Measurements from ENCODE around the gene SLC25A15. TPM values are rescaled to one million over a fixed set of nuclear protein-coding genes. Genes with fewer than 3 reads are reported as not detected.

Gene SLC25A15
- total and polyA plus RNA-seq, 4 donors = 1.2 to 8.6 (median 7.2) TPM

GRCh38 chr13:40756042-40756441 is 33.4 kb upstream of the SLC25A15 start:
- Histone ChIP-seq H3K4me1 (ENCODE audit: control insufficient read depth in 5 of 5, insufficient read depth in 5 of 5, low read length in 5 of 5) (no peaks in the 10 kb centered on the region), H3K9ac (ENCODE audit: insufficient read depth in 1 of 2, low read length in 2 of 2) (no peak overlapping the region), H3K4me3 (no peak overlapping the region), H3K36me3 (ENCODE audit: control insufficient read depth in 4 of 4, insufficient read depth in 4 of 4, low read length in 4 of 4) (peaks cover 14 to 34% (median 18%) of the 10 kb centered on the region in 4 donors), H3K27ac (ENCODE audit: low read depth in 1 of 2, low read length in 1 of 2) (no peak overlapping the region), H3K9me3 (ENCODE audit: control insufficient read depth in 4 of 4, insufficient read depth in 3 of 4, low read length in 3 of 4) (peaks cover 0 to 2% (median 0%) of the 10 kb centered on the region in 4 donors), H3K27me3 (ENCODE audit: control insufficient read depth in 3 of 3, insufficient read depth in 3 of 3, low read length in 2 of 3) (no peaks in the 10 kb centered on the region)
- 68 to 76% methylated on average over 1 of the region's 1 CpG for WGBS, 2 donors
- DNase-seq = no peak
- ATAC-seq (ENCODE audit: insufficient read depth, low FRiP score) = no peak
- TF ChIP-seq CTCF (IDR thresholded peaks at IDR 0.05; ENCODE audit: control extremely low read depth, extremely low read depth) = no peak

GRCh38 chr13:40758811-40759210 is 30.6 kb upstream of the SLC25A15 start:
- peaks cover 14 to 25% (median 16%) of the 10 kb centered on the region in 4 donors for H3K36me3 ChIP-seq (ENCODE audit: control insufficient read depth in 4 of 4, insufficient read depth in 4 of 4, low read length in 4 of 4)
- no peak overlapping the region for H3K27ac ChIP-seq (ENCODE audit: low read depth in 1 of 2, low read length in 1 of 2)
- H3K27me3 ChIP-seq (ENCODE audit: control insufficient read depth in 3 of 3, insufficient read depth in 3 of 3, low read length in 2 of 3) = no peaks in the 10 kb centered on the region
- WGBS, 2 donors = 95 to 98% methylated on average over 4 of the region's 4 CpGs
- no peak for TF ChIP-seq CTCF (IDR thresholded peaks at IDR 0.05; ENCODE audit: control extremely low read depth, extremely low read depth)
- no peaks in the 10 kb centered on the region for H3K9me3 ChIP-seq (ENCODE audit: control insufficient read depth in 4 of 4, insufficient read depth in 3 of 4, low read length in 3 of 4)
- no peaks in the 10 kb centered on the region for H3K4me1 ChIP-seq (ENCODE audit: control insufficient read depth in 5 of 5, insufficient read depth in 5 of 5, low read length in 5 of 5)
- no peak overlapping the region for H3K9ac ChIP-seq (ENCODE audit: insufficient read depth in 1 of 2, low read length in 2 of 2)
- DNase-seq (no peak), ATAC-seq (ENCODE audit: insufficient read depth, low FRiP score) (no peak)
- H3K4me3 ChIP-seq = no peak overlapping the region

- ATAC-seq (ENCODE audit: insufficient read depth, low FRiP score) (no peak), DNase-seq (no peak)
- TF ChIP-seq CTCF (IDR thresholded peaks at IDR 0.05; ENCODE audit: control extremely low read depth, extremely low read depth) = no peak
- Histone ChIP-seq H3K36me3 (ENCODE audit: control insufficient read depth in 4 of 4, insufficient read depth in 4 of 4, low read length in 4 of 4) (peaks cover 3 to 19% (median 12%) of the 10 kb centered on the region in 4 donors), H3K27ac (ENCODE audit: low read depth in 1 of 2, low read length in 1 of 2) (no peak overlapping the region), H3K9me3 (ENCODE audit: control insufficient read depth in 4 of 4, insufficient read depth in 3 of 4, low read length in 3 of 4) (no peaks in the 10 kb centered on the region), H3K4me1 (ENCODE audit: control insufficient read depth in 5 of 5, insufficient read depth in 5 of 5, low read length in 5 of 5) (no peaks in the 10 kb centered on the region), H3K9ac (ENCODE audit: insufficient read depth in 1 of 2, low read length in 2 of 2) (no peak overlapping the region), H3K4me3 (no peak overlapping the region), H3K27me3 (ENCODE audit: control insufficient read depth in 3 of 3, insufficient read depth in 3 of 3, low read length in 2 of 3) (no peaks in the 10 kb centered on the region)
- 90 to 100% methylated on average over 1 of the region's 1 CpG for WGBS, 2 donors
These were observed 26.6 kb upstream of the SLC25A15 start for GRCh38 chr13:40762849-40763248.
